Fibroblast of skin of abdomen (primary cell): ENCODE data around the gene RAB17.
A peak's percentile ranks its signal among the peaks of the same experiment; 100 is the strongest.

Source experiments
- DNase-seq: peaks from one replicate; pipeline ENCODE4 v3.0.0-alpha.2; 2013

Gene RAB17

DNA sequence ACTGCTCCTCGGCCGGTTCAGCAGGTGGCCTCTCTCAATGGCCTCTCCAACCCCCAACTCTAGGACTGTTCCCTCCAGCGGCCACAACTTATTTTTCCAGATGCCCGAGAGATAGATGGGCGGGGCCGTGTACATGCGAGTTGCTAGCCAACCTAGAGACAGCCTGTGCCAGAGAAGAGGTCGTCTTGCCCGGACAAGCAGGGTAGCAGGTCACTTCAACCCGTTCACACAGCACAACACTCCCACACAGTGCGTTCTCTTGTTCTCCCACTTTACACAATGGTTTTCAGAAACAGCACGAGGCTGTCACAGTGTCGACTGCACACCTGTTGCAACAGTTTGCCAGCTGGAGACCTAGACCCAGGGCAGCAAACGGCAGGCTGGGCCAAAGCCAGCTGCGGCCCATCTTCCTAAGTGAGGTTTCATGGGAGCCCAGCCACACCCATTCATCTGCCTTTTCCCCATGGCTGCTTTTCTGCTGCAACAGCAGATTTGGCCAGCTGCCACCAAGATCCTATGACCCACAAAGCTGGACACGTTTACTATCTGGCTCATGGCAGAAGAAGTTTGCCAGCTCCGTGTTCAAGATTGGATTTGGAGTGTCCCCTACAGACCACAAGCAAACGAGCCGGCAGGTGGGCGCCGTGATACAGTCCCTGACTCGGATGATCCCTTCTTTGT lies 31.4 kb downstream of the RAB17 start:
- peak; percentile 29 for DNase-seq

- no peak for DNase-seq
Measured at GRCh38 chr2:237557633-237558015, 32.9 kb downstream of the RAB17 start.

GRCh38 chr2:237556773-237557632 lies 33.5 kb downstream of the RAB17 start:
- no peak for DNase-seq

DNA sequence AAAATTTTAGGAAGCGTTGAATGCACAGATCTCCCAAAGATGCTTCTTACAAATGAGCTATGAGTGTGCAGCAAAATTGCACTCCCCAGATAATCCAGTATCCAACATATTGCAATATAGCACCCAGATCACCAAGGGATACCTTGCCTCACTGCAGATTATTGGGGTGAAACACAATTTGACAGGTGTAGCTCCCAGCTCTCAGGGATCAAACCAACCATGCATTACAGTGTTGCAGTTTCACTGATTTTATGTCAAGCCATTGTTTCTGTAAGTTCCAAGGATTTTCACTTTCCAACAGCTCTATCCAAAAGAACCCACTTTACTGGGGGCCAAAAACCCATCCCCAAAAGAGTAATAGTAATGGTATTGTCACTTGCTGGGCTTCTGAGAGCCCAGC lies 35.0 kb downstream of the RAB17 start:
- no peak for DNase-seq

DNA sequence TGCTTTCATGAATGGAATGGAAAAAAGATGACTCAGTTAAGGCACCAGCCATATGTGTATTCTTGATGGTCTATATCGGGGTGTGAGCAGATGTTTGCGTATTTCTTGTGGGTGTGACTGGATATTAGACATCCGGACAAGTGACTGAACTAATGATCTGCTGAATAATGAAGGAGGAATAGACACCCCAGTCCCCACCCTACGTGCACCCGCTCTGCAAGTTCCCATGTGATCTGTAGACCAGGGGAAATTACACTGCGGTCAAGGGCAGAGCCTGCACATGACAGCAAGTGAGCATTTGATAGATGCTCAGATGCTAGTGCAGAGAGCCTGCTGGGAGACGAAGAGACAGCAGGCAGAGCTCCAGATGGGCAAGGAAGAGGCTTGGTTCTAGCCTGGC lies 36.6 kb downstream of the RAB17 start:
- no peak for DNase-seq

GRCh38 chr2:237552908-237553307 lies 37.6 kb downstream of the RAB17 start:
- DNase-seq = no peak

DNA sequence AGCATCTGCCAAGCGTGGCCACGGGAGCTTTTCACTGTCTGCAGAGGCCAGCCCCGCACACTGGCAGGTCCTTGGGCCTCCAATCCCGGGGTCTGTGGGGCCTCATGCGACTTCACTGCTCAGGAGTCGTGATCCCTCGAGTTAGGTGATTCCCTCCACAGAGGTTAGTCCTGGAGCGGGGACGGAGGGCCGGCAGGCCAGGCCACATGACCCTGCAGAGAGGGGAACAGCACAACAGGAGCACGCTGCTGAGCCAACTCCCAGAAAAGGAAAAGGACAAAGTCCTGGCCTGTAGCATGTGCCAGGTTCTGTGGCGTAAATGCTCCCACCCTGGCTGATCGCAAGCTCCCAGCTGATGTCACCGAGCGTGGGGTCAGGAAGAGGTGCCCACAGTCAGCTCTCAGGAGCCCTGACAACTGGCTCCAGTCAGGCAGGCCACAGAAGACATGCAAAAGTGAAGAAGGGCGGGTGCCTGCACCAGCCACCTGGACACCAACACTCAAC lies 39.4 kb downstream of the RAB17 start:
- no peak for DNase-seq

- no peak for DNase-seq
Measured at GRCh38 chr2:237549643-237550415, 40.7 kb downstream of the RAB17 start.

DNA sequence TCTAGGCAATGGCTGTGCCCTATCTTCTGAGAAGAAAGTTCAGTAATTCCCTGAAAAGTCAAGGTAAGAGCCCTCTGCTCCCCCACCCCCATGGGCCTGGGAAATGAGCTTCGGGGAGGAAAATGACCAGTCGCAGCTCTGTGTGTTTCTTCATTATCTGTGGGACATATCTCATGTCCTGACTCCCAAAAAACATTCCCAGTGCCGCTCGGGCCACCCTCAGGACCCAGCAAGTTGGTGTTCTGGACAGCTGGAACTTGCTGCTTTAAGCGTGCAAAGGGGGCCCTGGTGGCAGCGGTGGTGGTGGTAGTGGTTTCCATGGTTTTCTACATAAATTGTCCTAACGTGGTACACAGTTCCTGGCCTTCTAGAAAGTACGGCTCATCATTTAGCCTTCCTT lies 41.3 kb downstream of the RAB17 start:
- no peak for DNase-seq

DNA sequence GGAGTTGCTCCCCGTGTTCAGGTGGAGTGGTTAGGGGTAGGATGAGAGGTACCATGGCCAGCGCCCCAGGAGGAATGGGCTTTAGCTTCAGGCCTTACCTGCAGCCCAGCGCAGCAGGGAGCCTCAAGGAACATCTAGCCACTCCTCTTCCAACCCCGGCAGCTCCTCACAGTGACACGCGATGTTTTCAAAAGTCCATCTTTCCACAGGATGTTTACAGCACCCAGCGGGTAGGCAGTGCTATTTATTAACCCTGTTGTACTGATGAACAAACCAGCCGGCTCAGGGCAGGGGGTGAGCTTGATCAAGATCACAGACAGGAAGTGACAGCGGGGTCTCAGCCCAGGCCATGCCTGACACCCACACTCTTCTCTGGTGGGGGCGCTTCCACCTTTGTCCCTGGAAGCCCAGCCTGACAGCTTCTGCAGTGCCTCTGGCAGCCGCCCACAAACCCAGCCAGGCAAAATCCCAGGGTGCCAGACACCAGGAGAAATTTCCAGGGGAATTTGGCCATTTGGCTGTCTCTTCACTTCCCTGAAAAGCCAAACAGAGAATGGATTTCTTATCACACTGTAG lies 42.6 kb downstream of the RAB17 start:
- DNase-seq = no peak

DNA sequence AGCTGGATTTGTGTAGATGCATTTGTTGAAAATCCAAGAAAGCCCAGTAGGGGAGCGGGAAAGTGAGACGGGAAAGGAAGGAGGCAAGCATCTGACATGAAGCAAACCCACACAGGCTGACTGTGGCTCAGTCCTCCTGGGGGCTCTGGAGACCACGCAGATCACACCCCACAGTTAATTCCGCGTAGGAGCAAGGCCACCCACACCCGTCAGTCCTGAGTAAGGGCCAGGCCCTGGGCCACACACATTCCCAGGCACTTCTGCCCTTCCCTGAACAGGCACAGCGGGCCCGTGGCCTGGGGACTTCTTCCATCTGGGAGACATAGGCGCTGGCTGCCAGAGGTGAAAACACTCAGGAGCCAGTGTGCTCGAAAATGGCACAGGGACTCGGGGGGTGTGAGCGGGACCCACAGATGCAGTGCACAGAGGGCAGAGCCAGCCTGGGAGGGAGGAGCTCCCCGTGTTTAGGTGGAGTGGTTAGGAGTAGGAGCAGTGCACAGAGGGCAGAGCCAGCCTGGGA lies 43.6 kb downstream of the RAB17 start:
- no peak for DNase-seq

GRCh38 chr2:237546040-237546875 lies 44.3 kb downstream of the RAB17 start:
- DNase-seq = no peak

DNA sequence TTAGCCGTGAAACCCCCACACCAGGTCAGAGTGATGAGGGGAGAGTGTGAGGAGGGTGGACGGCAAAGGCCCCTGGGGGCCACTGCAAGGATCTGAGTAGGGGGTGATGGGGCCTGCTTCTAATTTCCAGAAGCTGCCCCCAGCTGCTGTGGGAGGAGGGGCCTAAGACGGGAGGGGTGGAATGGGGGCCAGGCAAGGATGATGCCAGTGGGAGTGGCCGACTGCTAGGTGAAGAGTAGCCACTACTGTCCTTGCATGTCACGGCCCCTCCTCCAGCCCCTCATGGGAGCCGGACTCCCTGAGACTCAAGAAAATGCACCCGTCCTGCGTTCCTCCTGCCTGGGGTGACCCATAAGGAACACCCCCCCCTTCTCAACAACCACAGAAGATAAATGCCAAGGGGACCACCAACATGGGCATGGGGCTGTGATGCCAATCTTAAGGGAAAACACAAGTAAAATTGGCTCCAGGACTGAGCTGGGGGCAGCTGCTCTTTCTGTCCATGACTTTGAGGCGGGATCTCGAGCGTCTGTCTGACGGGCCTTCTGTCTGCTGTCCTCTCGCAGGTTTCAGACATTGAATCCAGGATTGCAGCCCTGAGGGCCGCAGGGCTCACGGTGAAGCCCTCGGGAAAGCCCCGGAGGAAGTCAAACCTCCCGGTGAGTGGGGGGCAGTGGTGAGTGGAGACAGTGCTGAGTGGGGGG lies 48.4 kb downstream of the RAB17 start:
- no peak for DNase-seq

DNA sequence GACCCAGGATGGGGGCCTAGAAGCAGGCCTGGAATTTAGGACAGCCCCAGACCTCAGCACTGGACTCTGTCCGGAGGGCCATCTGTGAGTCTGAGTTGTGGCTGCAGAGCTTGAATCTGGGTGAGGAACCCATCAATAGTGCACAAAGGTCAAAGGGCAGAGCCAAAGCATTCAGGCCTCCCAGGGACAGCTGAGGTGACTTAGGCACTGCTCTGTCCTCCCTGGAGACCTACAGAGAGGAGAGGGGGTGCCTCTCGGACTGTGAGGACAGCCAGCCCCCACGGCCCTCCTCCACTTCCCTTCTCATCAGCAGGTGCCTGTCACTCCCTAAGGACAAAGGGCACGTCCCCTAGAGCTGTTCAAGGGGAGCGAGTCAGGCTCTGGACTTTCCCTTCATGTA lies 49.3 kb downstream of the RAB17 start:
- no peak for DNase-seq

DNA sequence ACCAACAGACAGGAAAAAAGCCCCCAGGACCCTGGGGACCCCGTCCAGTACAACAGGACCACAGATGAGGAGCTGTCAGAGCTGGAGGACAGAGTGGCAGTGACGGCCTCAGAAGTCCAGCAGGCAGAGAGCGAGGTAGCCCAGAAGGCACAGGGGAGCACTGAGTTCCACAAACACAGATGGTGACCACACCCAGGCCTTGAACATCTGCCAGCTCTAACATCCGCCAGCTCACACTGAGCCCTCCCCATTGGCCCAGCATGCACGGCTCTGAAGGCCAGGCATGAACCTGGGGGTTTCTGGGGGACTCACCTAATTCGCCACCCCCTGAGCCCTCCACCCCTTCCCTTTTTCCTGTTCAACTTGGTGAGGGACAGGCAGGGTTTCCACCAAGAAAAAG lies 49.7 kb downstream of the RAB17 start:
- peak; percentile 52 for DNase-seq

DNA sequence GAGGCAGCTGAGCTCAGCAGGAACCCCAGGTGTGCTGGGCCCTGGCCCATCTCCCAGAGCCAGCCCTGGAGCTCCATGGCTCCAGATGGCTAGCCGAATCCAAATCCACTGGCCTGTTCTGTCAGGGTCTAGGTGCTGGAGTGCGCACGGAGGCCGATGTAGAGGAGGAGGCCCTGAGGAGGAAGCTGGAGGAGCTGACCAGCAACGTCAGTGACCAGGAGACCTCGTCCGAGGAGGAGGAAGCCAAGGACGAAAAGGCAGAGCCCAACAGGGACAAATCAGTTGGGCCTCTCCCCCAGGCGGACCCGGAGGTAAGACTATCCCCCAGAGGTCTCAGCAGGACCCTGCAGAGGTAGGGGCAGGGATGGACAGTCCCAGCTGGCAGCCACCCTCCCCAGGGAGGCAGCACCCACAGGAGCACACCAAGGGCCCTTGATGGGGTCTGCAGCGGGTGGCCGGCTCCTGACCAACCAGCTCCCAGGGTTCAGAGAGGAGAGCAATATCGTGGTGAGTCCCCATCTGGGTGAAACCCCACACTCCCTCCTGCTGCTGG lies 50.2 kb downstream of the RAB17 start:
- DNase-seq = no peak

DNA sequence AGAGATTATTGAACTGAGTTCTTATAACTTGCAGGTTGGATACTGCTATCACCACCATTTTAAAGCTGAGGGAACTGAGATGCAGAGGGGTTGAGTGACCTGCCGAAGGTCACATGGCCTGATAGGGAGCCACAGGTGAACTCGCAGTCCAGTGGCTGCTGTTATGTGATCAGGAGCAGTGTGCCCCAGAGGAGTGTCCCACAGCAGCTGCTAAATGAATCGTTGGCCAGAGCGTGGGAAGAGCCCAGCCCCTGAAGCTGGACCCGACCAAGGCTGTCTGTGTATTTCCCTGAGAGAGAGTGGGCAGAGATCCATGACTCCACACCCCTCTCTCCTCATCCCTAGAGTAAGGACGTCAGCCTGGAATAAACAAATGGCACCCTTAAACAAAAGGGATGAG lies 50.9 kb downstream of the RAB17 start:
- no peak for DNase-seq

- no peak for DNase-seq
Measured at GRCh38 chr2:237538901-237539300, 51.6 kb downstream of the RAB17 start.

DNA sequence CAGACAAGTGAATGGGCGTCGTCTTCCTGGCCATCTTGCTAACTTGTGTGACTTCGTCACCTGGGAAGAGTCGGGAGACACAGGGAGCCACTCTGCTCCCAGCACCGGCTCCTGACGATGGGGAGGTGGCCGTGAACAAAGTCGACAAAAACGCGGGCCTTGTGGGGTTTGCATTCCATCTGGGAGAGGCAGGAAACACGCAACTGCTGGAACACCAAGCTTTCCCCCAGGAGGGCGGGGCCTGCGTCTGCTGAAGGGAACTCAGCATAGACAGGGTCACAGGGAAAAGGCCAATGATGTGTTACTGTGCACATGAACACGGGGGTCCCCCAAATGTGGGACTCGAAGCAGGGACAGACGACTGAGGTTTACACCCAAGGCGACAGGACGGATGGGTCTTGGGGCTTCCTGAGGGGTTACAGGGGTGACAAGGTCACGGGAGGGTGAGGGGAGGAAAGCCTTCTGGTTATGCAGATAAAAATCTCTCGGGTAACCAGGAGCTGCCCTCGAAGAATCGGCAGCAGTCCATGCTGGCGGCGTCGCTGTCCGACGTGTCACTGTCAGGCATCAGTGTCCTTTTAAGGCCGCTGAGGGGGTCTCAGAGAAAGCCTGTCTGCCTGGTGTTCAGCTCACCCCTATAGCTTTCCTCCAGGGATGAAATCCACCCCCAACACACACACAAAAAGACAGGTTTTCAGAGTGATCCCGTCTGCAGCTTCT lies 52.4 kb downstream of the RAB17 start:
- DNase-seq = peak; percentile 6

DNA sequence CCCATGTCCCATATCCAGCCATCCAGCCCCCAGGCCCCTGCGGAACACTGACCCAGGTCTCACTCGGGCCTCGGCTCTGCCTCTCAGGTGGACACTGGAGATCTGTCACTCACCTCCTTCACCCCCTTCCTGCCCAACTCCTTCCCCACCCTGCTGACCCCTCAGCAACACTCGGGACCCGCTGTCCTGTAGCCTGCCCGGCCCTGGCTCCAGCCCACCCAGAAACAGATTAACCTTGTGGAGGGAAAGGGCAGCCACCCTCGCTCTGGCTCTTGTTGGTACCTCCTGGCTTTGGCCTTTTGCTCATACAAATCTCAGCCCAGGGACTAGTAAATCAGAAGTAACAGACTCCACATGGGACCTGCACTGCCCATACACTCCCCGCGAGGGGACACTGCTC lies 53.9 kb downstream of the RAB17 start:
- DNase-seq = no peak
